CD4-positive, alpha-beta T cell treated with Interleukin-17A for 4 hours (primary cell): Measurements from ENCODE around the gene LGALS3BP.

ENCODE experiments used
- DNase-seq: peaks from one replicate; pipeline ENCODE4 v3.0.0-alpha.2; 2020; ENCODE audit warnings: mixed read lengths

Gene LGALS3BP

DNA sequence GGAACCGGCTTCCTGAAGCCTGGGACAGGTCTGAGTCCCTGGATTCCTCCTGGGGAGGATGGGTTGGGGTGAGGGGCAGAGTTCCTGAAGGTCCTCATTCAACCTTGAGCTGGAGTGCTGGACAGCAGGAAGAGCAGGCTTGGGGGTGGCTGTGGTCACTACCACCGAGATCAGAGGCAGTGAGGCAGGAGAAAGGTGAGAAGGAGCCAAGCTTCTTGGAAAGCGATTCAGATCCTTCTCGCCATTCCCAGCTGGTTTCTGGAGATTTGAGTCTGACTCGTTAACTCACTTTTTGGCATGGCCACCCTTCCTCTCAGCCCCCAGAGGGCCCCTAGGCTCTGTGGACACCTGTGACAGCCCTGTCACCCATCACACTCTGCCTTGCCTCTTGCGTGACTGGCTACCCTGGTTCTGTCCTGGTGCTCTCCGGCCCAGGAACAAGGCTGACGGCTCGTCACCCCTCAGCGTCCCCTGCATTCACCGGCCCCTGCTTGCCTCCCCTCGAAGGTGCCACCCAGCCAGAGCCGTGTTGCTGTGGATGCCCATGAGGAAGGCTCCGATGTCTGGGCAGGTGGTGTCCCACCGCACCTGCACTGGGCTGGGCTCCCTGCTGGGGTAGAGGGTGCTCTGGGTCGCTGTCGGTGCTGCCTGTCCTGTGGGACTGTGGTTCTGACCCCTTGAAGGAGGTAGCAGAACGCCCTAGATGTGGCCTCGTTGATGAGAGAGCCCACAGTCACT lies 44.9 kb downstream of the LGALS3BP start:
- no peak for DNase-seq

- DNase-seq, result no peak
Measured at GRCh38 chr17:78933959-78934568, 45.7 kb downstream of the LGALS3BP start.

- DNase-seq, result peak; percentile 53
Measured at GRCh38 chr17:78933025-78933958, 46.4 kb downstream of the LGALS3BP start.

DNA sequence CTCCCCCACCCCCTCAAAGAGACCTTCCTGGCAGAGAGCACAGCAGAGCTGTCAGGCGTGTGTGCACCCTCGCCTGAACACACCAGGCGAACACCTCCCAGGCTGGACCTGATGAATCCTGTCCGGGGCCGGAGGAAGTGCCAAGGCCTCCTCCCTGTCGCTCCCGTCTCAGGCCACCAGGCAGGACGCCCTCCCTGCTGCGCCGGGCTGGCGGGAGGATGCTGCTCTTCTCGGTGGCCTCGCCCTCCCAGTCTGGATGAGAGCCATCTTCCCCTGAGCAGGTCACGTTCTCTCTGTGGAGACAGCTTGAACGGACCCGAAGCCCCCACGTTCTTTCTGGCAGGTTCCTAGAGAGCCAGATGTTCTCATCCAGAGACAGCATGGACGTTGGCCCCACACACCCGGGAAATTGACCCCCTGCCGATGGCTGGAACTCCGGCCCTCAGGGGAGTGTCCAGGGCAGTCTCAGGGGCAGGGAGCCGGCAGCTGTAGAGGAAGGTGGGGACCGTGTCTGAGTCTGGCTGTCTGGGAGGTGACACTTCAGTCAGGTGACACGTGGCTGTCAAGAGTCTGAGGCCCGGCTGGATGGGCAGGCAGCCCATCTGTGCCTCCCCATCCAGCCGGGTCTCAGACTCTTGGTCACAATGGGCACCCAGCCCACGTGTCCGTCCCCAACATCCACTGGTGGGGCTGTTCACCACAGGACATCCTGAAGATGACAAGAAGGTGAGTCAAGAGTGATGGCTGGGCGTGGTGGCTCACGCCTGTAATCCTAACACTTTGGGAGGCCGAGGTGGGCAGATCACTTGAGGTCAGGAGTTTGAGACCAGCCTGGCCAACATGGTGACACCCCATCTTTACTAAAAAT lies 49.6 kb downstream of the LGALS3BP start:
- no peak for DNase-seq

GRCh38 chr17:78925662-78926555 lies 53.8 kb downstream of the LGALS3BP start:
- DNase-seq, result no peak

GRCh38 chr17:78925234-78925633 lies 54.5 kb downstream of the LGALS3BP start, which contains the start of gene TIMP2:
Gene TIMP2, minus strand, starts transcription at chr17:78925387. Its CDS starts 299 bp downstream, at chr17:78925088.
- DNase-seq, result peak; percentile 81

GRCh38 chr17:78924481-78925151 lies 55.1 kb downstream of the LGALS3BP start:
- DNase-seq, result peak; percentile 23

GRCh38 chr17:78923660-78924453 lies 55.9 kb downstream of the LGALS3BP start:
- DNase-seq, result peak; percentile 76

DNA sequence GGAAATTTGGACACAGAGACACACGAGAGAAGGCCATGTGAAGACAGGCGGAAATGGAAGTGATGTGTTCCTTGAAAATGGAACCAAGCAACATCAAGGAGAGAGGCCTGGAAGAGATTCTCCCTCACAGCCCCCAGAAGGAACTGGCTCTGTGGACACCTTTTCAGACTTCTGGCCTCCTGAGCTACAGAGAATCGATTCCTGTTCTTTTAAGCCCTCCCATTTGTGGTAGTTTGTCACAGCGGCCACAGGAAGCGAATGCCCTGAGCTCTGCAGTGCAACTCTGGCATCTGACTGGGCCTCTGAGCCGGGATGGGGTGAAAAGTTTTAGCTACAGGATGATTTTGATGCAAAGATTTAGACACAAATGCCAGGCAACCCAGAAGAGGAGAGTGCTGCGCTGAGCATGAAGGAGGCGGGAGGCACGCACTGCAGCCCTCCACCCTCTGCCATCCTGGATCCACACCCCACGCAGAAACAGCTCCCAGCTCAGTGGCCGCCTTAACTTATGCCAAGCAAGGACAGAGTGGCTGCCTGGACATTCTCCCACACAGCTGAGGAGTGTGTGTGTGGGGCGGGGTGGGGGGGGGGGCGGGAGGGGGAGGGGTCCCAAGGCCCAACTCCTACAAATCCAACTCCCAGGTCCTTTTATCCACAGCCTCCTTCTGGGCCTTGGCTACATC lies 56.8 kb downstream of the LGALS3BP start:
- DNase-seq, result no peak

- DNase-seq, result no peak
Measured at GRCh38 chr17:78921437-78921971, 58.2 kb downstream of the LGALS3BP start.
